CD4-positive, alpha-beta T cell (primary cell): ENCODE data around the gene ARID3A. TPM values are rescaled to one million over a fixed set of nuclear protein-coding genes. Genes with fewer than 3 reads are reported as not detected.

Source experiments
- ATAC-seq: fragments of 200-7000 bp; cut with Tn5 transposase; one replicate; pipeline ENCODE4 v1.10.0; 2022; ENCODE audit warnings: mild to moderate bottlenecking; ENCODE audit not compliant: poor library complexity
- CTCF ChIA-PET: fragments of 350-600 bp; sonication (Branson Sonifier 250); formaldehyde crosslinking; loops from one replicate; lab custom pipeline; 2021; ENCODE audit warnings: antibody characterized with exemption, inconsistent platforms; lab: Charles Lee
- POLR2A ChIA-PET: fragments of 350-600 bp; sonication (Branson Sonifier 250); formaldehyde crosslinking; loops from one replicate; lab custom pipeline; 2021; ENCODE audit warnings: antibody characterized with exemption, inconsistent platforms; lab: Charles Lee
- DNase-seq, 14 experiments: peaks; one replicate each; pipeline ENCODE4 v3.0.0-alpha.2; 2013 to 2020; ENCODE audit warnings: mixed read lengths in 2 of 14
- H3K27ac ChIP-seq, 2 donors: one replicate each; pipeline versions ENCODE4 v1.5.1 to v1.7.0; 2013; ENCODE audit warnings: low read length in 2 of 2, low read depth in 1 of 2, mild to moderate bottlenecking in 1 of 2
- H3K27me3 ChIP-seq, 2 experiments: 1 replicate in 1 of 2; 2 replicates in 1 of 2; pipeline versions ENCODE4 v1.6.1 to v1.7.0; 2013; ENCODE audit warnings: low read length in 2 of 2, control low read depth in 1 of 2, mild to moderate bottlenecking in 1 of 2, moderate library complexity in 1 of 2; ENCODE audit not compliant: insufficient read depth in 2 of 2, control insufficient read depth in 1 of 2
- H3K36me3 ChIP-seq: one replicate; pipeline ENCODE4 v1.6.1; 2013; ENCODE audit warnings: low read length, control low read depth; ENCODE audit not compliant: insufficient read depth
- H3K4me1 ChIP-seq: one replicate; pipeline ENCODE4 v1.6.1; 2013; ENCODE audit warnings: low read length, control low read depth; ENCODE audit not compliant: insufficient read depth
- H3K4me3 ChIP-seq: one replicate; pipeline ENCODE4 v1.5.1; 2013; ENCODE audit warnings: mild to moderate bottlenecking, low read length, moderate library complexity
- H3K9me3 ChIP-seq, 2 experiments: 1 replicate in 1 of 2; 2 replicates in 1 of 2; pipeline versions ENCODE4 v1.6.1 to v1.7.0; 2013; ENCODE audit warnings: low read length in 2 of 2, mild to moderate bottlenecking in 2 of 2, control low read depth in 1 of 2, moderate library complexity in 1 of 2; ENCODE audit not compliant: control insufficient read depth in 1 of 2, insufficient read depth in 1 of 2
- H3K27ac Mint-ChIP-seq: one replicate; pipeline ENCODE4 v1.8.0; 2020; ENCODE audit warnings: mixed read lengths
- H3K27me3 Mint-ChIP-seq: one replicate; pipeline ENCODE4 v1.8.0; 2021; ENCODE audit warnings: mixed read lengths
- H3K36me3 Mint-ChIP-seq: one replicate; pipeline ENCODE4 v1.8.0; 2021; ENCODE audit warnings: low read depth, mixed read lengths
- H3K4me1 Mint-ChIP-seq: one replicate; pipeline ENCODE4 v1.8.0; 2021; ENCODE audit warnings: low read depth, mixed read lengths
- H3K4me3 Mint-ChIP-seq: one replicate; pipeline ENCODE4 v1.8.0; 2020; ENCODE audit warnings: mild to moderate bottlenecking, mixed read lengths
- H3K9me3 Mint-ChIP-seq: one replicate; pipeline ENCODE4 v1.8.0; 2020; ENCODE audit warnings: mixed read lengths
- CTCF ChIP-seq: fragments of 200-600 bp; IDR thresholded peaks from one replicate; pipeline ENCODE4 v1.8.0; 2022; ENCODE audit warnings: antibody characterized with exemption, mild to moderate bottlenecking
- intact Hi-C, 2 experiments: fragments of 100-400 bp; cut with DNase I in 1 of 2; cut with micrococcal nuclease in 1 of 2; formaldehyde crosslinking; loops; one replicate each; pipeline versions ENCODE4 v1.15.1 to v1.9.0; 2023 to 2025; cut with DNase I, micrococcal nuclease
- total RNA-seq, 174 experiments: library from RNA in 2 of 174; stranded (reverse) in 2 of 174; gene quantifications; one replicate each; pipeline ENCODE4 v1.2.3 and lab custom pipeline; 2021 to 2026

Gene ARID3A
- total RNA-seq, 2 experiments from 2014 or later = 3.7 to 4.1 TPM

GRCh38 chr19:941292-942132 is 15.7 kb downstream of the ARID3A start:
- no peaks in the 10 kb centered on the region for H3K9me3 Mint-ChIP-seq
- ATAC-seq = peak; percentile 11
- CTCF ChIA-PET = no interaction called here

GRCh38 chr19:942133-942645 is 16.4 kb downstream of the ARID3A start:
- Mint-ChIP-seq H3K4me3 (no peak overlapping the region), H3K9me3 (no peaks in the 10 kb centered on the region), H3K27me3 (no peaks in the 10 kb centered on the region), H3K36me3 (no peaks in the 10 kb centered on the region), H3K27ac (no peak overlapping the region), H3K4me1 (peaks cover 29% of the 10 kb centered on the region)
- Histone ChIP-seq H3K4me1 (peaks cover 40% of the 10 kb centered on the region), H3K27me3 (no peaks in the 10 kb centered on the region), H3K36me3 (no peaks in the 10 kb centered on the region), H3K4me3 (no peak overlapping the region), H3K27ac (no peak overlapping the region), H3K9me3 (peaks cover 0 to 13% of the 10 kb centered on the region in 2 experiments)
- ChIA-PET CTCF (no interaction called here), POLR2A (no interaction called here)
- intact Hi-C loops = no loop called here
- TF ChIP-seq CTCF = no peak
- DNase-seq = no peak
- no peak for ATAC-seq

More at GRCh38 chr19:941292-942132, 15.7 kb downstream of the ARID3A start:
- intact Hi-C loops = no loop called here
- Histone ChIP-seq H3K9me3 (peaks cover 0 to 17% of the 10 kb centered on the region in 2 experiments), H3K4me3 (peak overlapping the region; percentile 52), H3K27ac (no peak overlapping the region), H3K27me3 (no peaks in the 10 kb centered on the region), H3K36me3 (no peaks in the 10 kb centered on the region), H3K4me1 (peaks cover 42% of the 10 kb centered on the region)
- no peak for TF ChIP-seq CTCF
- POLR2A ChIA-PET = interaction anchor here (1.0 to 1.7 kb wide), 2 partner anchors 49 to 328 kb away, joined by 3 read pairs; partner anchors contain the start of genes CIRBP, MED16 and RNU6-9
- H3K27ac Mint-ChIP-seq = no peak overlapping the region
- DNase-seq = no peak
- peak overlapping the region; percentile 76 for H3K4me3 Mint-ChIP-seq
- no peaks in the 10 kb centered on the region for H3K27me3 Mint-ChIP-seq
- no peaks in the 10 kb centered on the region for H3K36me3 Mint-ChIP-seq
- H3K4me1 Mint-ChIP-seq = peaks cover 30% of the 10 kb centered on the region

GRCh38 chr19:943551-944170 is 17.8 kb downstream of the ARID3A start:
- no peaks in the 10 kb centered on the region for H3K9me3 Mint-ChIP-seq
- Histone ChIP-seq H3K4me3 (no peak overlapping the region), H3K36me3 (no peaks in the 10 kb centered on the region), H3K27ac (no peak overlapping the region), H3K4me1 (peaks cover 27% of the 10 kb centered on the region), H3K9me3 (peaks cover 0 to 5% of the 10 kb centered on the region in 2 experiments), H3K27me3 (no peaks in the 10 kb centered on the region)
- no peaks in the 10 kb centered on the region for H3K27me3 Mint-ChIP-seq
- DNase-seq (no peak), ATAC-seq (no peak)
- no peak overlapping the region for H3K27ac Mint-ChIP-seq
- intact Hi-C loops = no loop called here
- no peaks in the 10 kb centered on the region for H3K36me3 Mint-ChIP-seq
- H3K4me1 Mint-ChIP-seq = peaks cover 19% of the 10 kb centered on the region
- TF ChIP-seq CTCF = no peak
- no peak overlapping the region for H3K4me3 Mint-ChIP-seq
- POLR2A ChIA-PET = no interaction called here
- CTCF ChIA-PET = no interaction called here
